Vagina (tissue), 2 donors: ENCODE data around the gene FETUB. TPM values are rescaled to one million over a fixed set of nuclear protein-coding genes. Genes with fewer than 3 reads are reported as not detected.

Source experiments
- DNase-seq, 2 donors: peaks; one replicate each; pipeline ENCODE4 v3.0.0-alpha.2; 2017; ENCODE audit errors: extremely low spot score in 2 of 2
- H3K27ac ChIP-seq: fragments of 200-600 bp; sonication (generic); one replicate; pipeline ENCODE4 v1.5.1; 2019
- H3K27me3 ChIP-seq: fragments of 200-600 bp; sonication (generic); one replicate; pipeline ENCODE4 v1.5.1; 2019
- H3K36me3 ChIP-seq, 2 donors: fragments of 200-600 bp; sonication (generic); one replicate each; pipeline ENCODE4 v1.5.1; 2017 to 2019
- H3K4me1 ChIP-seq: fragments of 200-600 bp; sonication (generic); one replicate; pipeline ENCODE4 v1.5.1; 2019
- H3K4me3 ChIP-seq, 2 donors: fragments of 200-600 bp; sonication (generic); 1 replicate in 1 of 2; 2 replicates in 1 of 2; pipeline ENCODE4 v1.5.1; 2016 to 2019
- H3K9me3 ChIP-seq: fragments of 200-600 bp; sonication (generic); one replicate; pipeline ENCODE4 v1.5.1; 2019
- POLR2A ChIP-seq, 2 donors: fragments of 450-650 bp; IDR thresholded peaks; one replicate each; pipeline ENCODE4 v1.6.1; 2017; ENCODE audit warnings: antibody characterized with exemption in 2 of 2, mild to moderate bottlenecking in 2 of 2, moderate library complexity in 2 of 2
- POLR2AphosphoS5 ChIP-seq, 2 donors: sonication (generic); formaldehyde crosslinking; IDR thresholded peaks; one replicate each; pipeline ENCODE4 v1.9.0; 2017; ENCODE audit warnings: antibody characterized with exemption in 2 of 2, mild to moderate bottlenecking in 2 of 2, low read depth in 1 of 2; ENCODE audit not compliant: insufficient read depth in 1 of 2
- intact Hi-C: fragments of 100-400 bp; cut with DNase I; formaldehyde crosslinking; loops from one replicate; pipeline ENCODE4 v1.15.1; 2023
- total RNA-seq: library from RNA; depleted of rRNA; stranded (reverse); fragments of >200 nt; gene quantifications from one replicate; pipeline ENCODE4 v1.2.3, GENCODE V29; 2016
- TF ChIP-seq, protein P1 (sequence below), 3 experiments: fragments of 450-650 bp in 2 of 3; fragments of 200-600 bp in 1 of 3; sonication (generic) in 1 of 3; IDR thresholded peaks; one replicate each; pipeline ENCODE4 v1.5.1; 2017 to 2019; ENCODE audit warnings: antibody characterized with exemption in 3 of 3, mild to moderate bottlenecking in 2 of 3, moderate library complexity in 2 of 3

Gene FETUB
- total RNA-seq, 1 donor from 2014 or later = 3.7 TPM

GRCh38 chr3:186609247-186609868 lies 30.8 kb upstream of the FETUB start:
- H3K4me1 ChIP-seq = no peaks in the 10 kb centered on the region
- no peaks in the 10 kb centered on the region for H3K9me3 ChIP-seq
- intact Hi-C loops = no loop called here
- TF ChIP-seq POLR2A (IDR thresholded peaks at IDR 0.05) (no peak), POLR2AphosphoS5 (IDR thresholded peaks at IDR 0.05; ENCODE audit: insufficient read depth in 1 of 2, low read depth in 1 of 2) (no peak)
- TF ChIP-seq, protein P1, sequence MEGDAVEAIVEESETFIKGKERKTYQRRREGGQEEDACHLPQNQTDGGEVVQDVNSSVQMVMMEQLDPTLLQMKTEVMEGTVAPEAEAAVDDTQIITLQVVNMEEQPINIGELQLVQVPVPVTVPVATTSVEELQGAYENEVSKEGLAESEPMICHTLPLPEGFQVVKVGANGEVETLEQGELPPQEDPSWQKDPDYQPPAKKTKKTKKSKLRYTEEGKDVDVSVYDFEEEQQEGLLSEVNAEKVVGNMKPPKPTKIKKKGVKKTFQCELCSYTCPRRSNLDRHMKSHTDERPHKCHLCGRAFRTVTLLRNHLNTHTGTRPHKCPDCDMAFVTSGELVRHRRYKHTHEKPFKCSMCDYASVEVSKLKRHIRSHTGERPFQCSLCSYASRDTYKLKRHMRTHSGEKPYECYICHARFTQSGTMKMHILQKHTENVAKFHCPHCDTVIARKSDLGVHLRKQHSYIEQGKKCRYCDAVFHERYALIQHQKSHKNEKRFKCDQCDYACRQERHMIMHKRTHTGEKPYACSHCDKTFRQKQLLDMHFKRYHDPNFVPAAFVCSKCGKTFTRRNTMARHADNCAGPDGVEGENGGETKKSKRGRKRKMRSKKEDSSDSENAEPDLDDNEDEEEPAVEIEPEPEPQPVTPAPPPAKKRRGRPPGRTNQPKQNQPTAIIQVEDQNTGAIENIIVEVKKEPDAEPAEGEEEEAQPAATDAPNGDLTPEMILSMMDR (IDR thresholded peaks at IDR 0.05) = no peak
- no peaks in the 10 kb centered on the region for H3K27me3 ChIP-seq
- no peak for DNase-seq
- H3K36me3 ChIP-seq = no peaks in the 10 kb centered on the region
- H3K27ac ChIP-seq = no peak overlapping the region
- no peak overlapping the region for H3K4me3 ChIP-seq

DNA sequence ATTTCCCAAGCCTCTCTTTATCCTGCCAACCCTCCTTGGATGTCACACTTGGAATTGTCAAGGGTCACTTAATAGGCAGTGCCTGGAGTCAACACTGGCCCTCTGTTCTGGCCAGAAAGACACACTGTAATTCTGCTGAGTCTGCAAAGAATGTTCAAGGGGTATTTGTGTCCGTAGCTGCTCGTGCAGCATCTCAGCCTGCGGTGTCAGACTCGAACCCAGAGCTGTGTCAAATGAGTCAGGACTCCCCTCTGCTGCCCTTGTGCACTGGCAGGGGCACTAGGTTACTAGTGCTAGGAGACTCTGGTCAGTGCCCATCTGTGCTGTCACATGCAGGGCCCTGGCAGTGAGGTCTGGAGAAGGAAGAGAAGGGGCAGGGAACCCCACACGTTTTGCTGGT lies 28.1 kb upstream of the FETUB start:
- intact Hi-C loops = no loop called here
- TF ChIP-seq, protein P1 (IDR thresholded peaks at IDR 0.05) = no peak
- TF ChIP-seq POLR2AphosphoS5 (IDR thresholded peaks at IDR 0.05; ENCODE audit: insufficient read depth in 1 of 2, low read depth in 1 of 2) (no peak), POLR2A (IDR thresholded peaks at IDR 0.05) (no peak)

GRCh38 chr3:186612721-186613636 lies 27.2 kb upstream of the FETUB start, which contains the start of gene AHSG:
Gene AHSG (plus strand): TSS chr3:186613060. CDS start chr3:186613142, 82 bp downstream.
- no peak within 1 kb of the TSS for H3K27ac ChIP-seq
- no peaks in the 10 kb centered on the region for H3K4me1 ChIP-seq
- no peak within 1 kb of the TSS for H3K4me3 ChIP-seq
- no peak for DNase-seq
- no peaks in the 10 kb centered on the region for H3K36me3 ChIP-seq
- H3K27me3 ChIP-seq = no peaks in the 10 kb centered on the region
- H3K9me3 ChIP-seq = no peaks in the 10 kb centered on the region
- TF ChIP-seq POLR2A (IDR thresholded peaks at IDR 0.05) (no peak), POLR2AphosphoS5 (IDR thresholded peaks at IDR 0.05; ENCODE audit: insufficient read depth in 1 of 2, low read depth in 1 of 2) (no peak)
- TF ChIP-seq, protein P1 (IDR thresholded peaks at IDR 0.05) = no peak
- intact Hi-C loops = no loop called here

More for the DNA sequence above, 28.1 kb upstream of the FETUB start:
- DNase-seq = no peak
- Histone ChIP-seq H3K4me3 (no peak overlapping the region), H3K27ac (no peak overlapping the region), H3K4me1 (no peaks in the 10 kb centered on the region), H3K27me3 (no peaks in the 10 kb centered on the region), H3K36me3 (no peaks in the 10 kb centered on the region), H3K9me3 (no peaks in the 10 kb centered on the region)

DNA sequence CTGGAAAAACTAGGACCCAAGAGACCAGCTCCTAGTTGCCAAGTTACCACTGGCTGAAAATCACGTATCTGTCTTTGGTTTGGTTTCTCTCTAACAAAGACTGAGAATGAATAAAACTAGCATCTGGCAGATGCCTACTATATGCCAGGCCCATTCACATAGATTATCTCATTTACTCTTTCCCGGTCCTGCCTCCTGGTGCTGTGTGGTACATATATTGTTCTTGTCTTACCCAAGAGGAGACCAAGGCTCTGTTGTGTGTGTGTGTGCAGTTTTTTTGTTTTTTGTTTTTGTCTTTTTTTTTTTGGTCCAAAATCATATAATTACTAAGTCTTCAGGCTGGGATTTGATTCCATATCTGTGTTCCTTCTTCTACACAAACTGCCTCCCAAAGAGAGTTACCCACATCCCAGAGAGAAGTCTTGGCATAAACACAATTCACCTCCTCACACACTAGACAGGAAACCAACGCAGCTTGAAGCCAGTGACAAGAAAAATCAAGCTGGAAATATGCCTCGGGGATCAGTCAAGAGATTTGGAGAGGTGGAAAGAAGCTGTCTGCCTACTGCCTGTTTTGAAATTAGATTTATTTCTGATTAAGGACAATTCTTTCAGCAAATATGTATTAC lies 26.4 kb upstream of the FETUB start:
- TF ChIP-seq POLR2AphosphoS5 (IDR thresholded peaks at IDR 0.05; ENCODE audit: insufficient read depth in 1 of 2, low read depth in 1 of 2) (no peak), POLR2A (IDR thresholded peaks at IDR 0.05) (no peak)
- TF ChIP-seq, protein P1 (IDR thresholded peaks at IDR 0.05) = no peak
- Histone ChIP-seq H3K27me3 (no peaks in the 10 kb centered on the region), H3K36me3 (no peaks in the 10 kb centered on the region), H3K4me1 (no peaks in the 10 kb centered on the region), H3K27ac (no peak overlapping the region), H3K4me3 (no peak overlapping the region), H3K9me3 (no peaks in the 10 kb centered on the region)
- intact Hi-C loops = no loop called here
- no peak for DNase-seq
